ENCODE results near the gene VAMP3.

VAMP3 gene, protein sequence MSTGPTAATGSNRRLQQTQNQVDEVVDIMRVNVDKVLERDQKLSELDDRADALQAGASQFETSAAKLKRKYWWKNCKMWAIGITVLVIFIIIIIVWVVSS

DNA sequence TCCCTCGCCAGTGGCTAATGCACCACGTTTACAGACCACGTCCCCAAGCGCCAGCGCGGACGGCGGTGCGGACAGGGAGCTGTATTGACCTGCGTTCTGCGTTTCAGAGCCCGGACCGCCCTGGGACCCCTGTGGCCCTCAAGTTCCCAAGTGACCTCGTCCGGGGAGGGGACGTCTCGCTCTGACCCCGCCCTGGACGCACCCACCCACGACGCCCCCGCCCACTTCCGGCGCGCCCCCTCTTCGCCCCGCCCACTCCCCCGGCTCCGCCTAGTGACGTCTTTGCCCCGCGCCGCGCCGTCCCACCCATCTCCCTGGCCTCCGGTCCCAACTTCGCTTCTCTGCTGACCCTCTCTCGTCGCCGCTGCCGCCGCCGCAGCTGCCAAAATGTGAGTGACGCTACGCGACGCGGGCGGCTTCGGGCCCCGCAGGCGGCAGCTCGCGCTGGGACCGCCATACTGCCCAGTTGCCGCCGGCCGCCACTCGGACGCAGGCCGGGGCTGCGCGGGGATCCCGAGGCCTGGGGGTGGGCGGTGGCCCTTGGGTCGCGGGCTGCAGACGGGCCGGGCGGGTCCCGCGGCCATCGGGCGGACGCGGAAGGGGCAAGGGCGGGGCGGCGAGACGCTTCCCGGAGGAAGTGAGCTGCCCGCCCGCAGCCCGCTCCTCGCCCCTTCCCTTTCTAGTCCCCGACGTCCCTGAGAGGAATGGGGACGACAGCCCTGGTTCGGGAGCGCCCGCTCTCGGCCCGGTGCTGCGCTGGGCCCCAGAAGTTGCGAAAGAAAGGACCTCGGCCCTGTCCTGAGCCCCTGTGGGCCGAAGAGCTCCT lies at the start of gene VAMP3:
Gene VAMP3 (plus strand): TSS at position 300 of the 826 bp plus-strand sequence. CDS start 88 bp downstream, at position 388.
- DNase-seq (ENCODE audit: low spot score): peak; percentile 98

GRCh38 chr1:7721940-7722669 lies 49.0 kb upstream of the VAMP3 start:
- no peak for DNase-seq (ENCODE audit: low spot score)

DNA sequence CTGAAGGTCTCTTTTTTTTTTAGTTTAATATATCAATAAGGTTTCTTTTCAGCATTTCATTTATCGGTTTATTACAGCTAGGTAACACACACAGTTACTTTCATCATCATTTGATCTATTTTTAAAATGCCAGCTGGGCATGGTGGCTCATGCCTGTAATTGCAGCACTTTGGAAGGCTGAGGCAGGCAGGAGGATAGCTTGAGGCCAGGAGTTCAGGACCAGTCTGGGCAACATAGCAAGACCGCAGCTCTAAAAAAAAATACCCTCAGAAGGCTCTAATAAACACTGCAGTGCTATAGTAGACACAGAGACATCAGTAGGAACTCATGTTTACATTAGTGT lies 48.5 kb upstream of the VAMP3 start:
- DNase-seq (ENCODE audit: low spot score): no peak

DNA sequence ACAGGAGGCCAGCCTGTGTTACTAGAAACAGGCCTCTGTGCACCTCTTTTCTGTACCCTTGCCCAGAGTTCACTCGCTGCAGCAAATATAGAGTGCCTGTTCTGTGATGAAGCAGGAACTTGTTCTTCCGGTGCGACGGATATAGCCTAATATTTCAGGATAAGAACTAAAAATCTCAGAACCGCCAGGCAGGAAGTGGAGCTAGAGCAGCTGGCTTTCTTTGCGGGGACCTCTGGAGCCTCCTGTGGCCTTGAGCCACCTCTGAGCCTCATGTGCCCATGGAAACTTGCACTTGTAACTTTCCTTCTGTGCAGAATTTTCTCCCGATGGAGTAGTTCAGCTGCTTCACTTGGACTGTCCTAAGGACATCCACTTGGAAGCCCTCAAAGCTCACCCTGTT lies 44.5 kb upstream of the VAMP3 start:
- DNase-seq (ENCODE audit: low spot score): no peak

DNA sequence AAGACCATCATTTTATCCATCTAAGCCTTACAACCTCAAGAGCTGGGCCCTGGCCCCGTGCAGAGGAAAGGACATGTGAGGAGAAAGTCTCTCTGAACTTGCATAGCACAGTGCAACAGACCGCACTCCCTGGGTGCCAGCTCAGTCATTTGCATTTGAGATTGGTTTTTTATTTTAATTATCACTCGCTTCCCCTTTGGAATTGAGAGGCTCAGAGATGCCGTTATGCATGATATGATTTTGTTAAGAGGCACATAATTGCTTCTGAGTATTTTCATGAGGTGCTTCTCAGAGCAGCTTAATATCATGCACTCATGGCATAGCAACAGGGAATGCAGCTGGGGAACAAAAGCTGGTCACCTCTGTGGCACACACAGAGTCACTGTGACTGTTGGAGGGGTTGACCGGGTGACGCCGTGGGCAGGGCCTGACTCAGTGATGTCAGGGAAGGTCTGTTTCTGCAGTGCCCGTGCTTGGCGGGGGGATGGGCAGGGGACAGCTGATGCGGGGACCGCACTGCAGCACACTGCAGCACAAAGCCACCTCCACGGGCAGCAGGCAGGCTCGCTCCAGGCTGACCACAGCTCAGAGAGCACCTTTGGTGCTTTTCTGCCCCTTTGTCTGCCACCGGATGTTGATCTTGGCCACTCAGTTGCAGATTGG lies 43.2 kb upstream of the VAMP3 start:
- no peak for DNase-seq (ENCODE audit: low spot score)

DNA sequence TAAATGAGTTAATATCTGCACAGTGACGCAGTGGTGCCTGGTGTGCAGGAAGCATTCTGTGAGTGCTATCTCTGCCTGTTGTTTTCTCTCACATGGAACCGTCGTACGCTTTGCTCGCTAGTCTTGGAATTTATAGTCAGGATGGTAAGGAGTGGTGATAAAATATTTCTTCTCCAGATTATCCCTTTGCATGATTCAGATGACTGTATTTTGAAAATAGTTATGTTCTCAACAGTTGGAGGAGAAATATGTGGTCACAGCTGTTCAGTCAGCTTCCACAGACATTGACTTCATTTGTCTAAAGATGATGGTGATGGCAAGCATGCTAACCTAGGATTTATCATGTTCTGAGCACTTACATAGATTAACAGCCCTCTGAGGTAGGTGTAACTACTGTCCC lies 41.3 kb upstream of the VAMP3 start:
- DNase-seq (ENCODE audit: low spot score): no peak

GRCh38 chr1:7732331-7732730 lies 38.8 kb upstream of the VAMP3 start:
- DNase-seq (ENCODE audit: low spot score): no peak

GRCh38 chr1:7733276-7733675 lies 37.8 kb upstream of the VAMP3 start:
- DNase-seq (ENCODE audit: low spot score): no peak

- no peak for DNase-seq (ENCODE audit: low spot score)
These were observed 33.1 kb upstream of the VAMP3 start for GRCh38 chr1:7738044-7738443.

- no peak for DNase-seq (ENCODE audit: low spot score)
These were observed 27.8 kb upstream of the VAMP3 start for GRCh38 chr1:7743346-7743745.

DNA sequence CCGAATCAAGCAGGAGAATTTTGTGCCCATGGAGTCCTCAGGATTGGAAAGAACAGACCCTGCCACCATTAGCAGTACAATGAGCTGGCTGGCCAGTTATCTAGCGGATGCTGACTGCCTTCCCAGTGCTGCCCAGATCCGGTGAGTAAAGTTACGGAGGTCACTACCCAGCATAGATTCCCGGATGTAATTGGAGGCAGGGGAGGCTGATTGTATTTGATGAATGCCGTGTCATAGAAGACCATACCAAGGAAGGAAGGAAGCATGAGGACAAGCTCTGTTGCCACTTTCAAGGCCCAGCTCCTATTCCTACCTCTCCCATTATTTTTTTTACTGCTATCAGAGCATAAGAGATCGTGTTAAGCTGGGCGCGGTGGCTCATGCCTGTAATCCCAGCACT lies 26.2 kb upstream of the VAMP3 start:
- DNase-seq (ENCODE audit: low spot score): no peak

DNA sequence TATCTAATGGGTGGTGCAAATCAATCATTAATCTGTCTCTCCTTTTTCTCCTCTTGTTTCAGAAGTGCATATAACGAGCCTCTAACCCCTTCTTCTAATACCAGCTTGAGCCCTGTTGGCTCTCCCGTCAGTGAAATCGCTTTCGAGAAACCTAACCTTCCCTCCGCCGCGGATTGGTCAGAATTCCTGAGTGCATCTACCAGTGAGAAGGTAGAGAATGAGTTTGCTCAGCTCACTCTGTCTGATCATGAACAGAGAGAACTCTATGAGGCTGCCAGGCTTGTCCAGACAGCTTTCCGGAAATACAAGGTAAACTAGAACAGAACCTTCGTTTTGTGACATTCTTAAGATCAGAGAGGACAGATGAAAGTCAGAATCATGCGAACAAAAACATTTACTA lies 25.3 kb upstream of the VAMP3 start:
- no peak for DNase-seq (ENCODE audit: low spot score)

DNA sequence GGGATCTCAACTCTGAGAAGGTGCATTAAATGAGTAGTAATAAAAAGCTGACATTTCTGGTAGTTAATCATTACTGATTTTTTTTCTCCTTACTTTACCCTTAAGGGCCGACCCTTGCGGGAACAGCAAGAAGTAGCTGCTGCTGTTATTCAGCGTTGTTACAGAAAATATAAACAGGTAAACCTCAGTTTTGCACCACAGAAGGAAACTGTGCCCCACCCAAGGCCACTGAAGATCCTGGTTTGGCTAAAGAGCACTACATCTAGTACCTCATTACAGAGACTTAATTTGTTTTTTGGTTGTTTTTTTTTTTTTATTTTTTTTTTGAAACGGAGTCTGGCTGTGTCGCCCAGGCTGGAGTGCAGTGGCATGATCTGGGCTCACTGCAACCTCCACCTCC lies 23.5 kb upstream of the VAMP3 start:
- DNase-seq (ENCODE audit: low spot score): no peak

GRCh38 chr1:7749126-7749525 lies 22.0 kb upstream of the VAMP3 start:
- no peak for DNase-seq (ENCODE audit: low spot score)

- no peak for DNase-seq (ENCODE audit: low spot score)
These were observed 19.9 kb upstream of the VAMP3 start for GRCh38 chr1:7751174-7751573.

DNA sequence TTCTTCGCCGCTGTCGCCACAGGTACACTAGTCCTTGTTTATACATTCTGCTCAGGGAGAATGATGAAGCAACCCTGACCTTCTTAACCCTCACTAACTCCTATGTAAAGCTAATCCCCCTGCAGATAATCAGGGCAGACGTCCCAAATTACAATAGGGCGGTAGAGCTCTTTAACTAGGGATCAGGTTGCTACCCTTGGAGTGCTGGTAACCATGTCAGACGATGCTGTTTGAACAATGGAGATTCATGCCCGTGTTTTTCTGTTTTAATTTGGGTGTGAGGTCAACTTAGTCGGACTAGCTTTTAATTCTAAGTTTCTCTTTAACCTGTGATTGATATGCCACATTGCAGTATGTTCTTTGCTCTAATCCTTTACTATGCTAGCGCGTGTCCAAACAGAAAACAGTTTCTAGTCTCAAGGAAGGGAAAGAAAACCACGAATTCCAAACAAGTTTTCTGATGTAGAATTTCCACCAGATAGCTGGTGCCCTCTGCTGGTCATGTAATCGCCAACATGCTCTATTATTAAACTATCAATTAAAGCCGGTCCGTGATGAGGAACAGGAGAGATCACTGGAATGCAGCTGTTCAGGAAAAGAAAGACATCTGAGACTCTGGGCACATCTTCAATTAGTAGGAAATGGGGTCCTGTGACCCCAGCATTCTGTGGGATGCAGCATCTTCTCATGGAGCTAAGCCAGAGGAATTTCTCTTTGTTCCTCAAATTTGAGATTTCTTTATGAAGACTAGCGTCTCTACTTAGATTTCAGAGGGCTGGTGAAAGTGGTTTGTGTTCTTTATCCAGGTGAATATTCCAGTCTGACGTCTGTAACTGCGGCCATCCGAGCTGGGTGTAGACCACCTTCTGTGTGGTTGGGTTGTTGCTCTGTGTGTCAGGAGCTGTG lies 18.3 kb upstream of the VAMP3 start:
- DNase-seq (ENCODE audit: low spot score): peak; percentile 50

DNA sequence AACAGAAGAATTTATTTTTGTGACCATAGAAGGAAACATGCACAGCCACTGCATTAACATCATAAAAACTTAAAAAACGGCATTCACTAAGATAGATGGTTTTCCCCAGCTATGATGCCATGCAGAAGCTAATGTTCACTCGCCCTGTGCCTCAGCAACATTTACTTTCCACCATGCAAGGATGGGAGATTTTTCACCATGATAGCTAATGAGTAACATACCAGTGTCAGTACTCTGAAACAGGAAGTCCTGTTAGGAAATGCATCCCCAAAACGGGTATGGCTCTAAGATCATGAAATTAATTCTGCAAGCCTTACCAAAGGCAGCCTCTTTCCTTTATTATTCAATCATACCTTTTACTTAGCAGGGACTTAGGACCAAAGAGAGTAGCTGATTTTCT lies 17.5 kb upstream of the VAMP3 start:
- DNase-seq (ENCODE audit: low spot score): no peak

DNA sequence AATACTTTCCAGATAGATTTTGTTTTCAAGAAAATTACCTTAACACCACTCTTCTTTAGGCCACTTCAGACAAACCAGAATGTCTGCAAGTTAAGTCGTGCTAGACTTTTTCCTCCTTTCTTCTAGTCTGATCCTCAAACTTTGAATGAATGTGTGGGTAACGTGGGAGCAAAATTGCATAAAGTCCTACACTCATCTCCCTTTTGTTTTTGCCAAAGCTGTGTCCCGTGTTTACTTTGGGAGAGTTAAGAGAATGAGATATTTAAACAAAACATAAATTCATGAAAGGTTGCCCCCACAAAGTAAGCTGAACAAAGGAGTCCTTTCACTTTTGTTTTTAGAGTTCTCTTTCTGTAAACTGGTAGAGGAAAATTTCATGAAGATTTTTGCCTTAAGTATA lies 16.9 kb upstream of the VAMP3 start:
- no peak for DNase-seq (ENCODE audit: low spot score)

DNA sequence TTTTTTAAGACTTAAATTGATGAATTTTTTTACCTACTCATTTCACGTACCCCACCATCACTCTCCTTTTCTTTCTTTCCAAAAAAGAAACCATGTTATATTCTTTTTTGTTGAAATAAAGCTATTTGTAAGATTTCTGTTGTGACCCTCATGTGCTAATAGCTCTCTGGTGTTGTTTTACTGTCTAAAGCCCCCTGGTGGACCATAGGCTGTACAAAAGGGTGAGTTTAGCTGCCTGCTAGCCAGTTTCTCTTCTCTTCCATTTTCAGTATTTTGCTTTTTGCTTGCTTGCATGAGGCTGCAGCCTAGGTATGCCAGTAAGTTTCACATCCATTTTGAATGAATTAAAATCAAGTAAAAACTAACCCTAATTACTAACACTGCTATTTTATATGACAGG lies 15.6 kb upstream of the VAMP3 start:
- DNase-seq (ENCODE audit: low spot score): peak; percentile 19

GRCh38 chr1:7760245-7760644 lies 10.9 kb upstream of the VAMP3 start:
- DNase-seq (ENCODE audit: low spot score): no peak

- no peak for DNase-seq (ENCODE audit: low spot score)
These were observed 10.0 kb upstream of the VAMP3 start for GRCh38 chr1:7761103-7761502.

GRCh38 chr1:7767176-7767575 lies 3.9 kb upstream of the VAMP3 start:
- DNase-seq (ENCODE audit: low spot score): no peak
